Skeletal muscle tissue (tissue), 4 donors: ENCODE data around the gene TNIK. TPM values are rescaled to one million over a fixed set of nuclear protein-coding genes. Genes with fewer than 3 reads are reported as not detected.

Experiments
- H3K27ac ChIP-seq: one replicate; pipeline ENCODE4 v1.7.0; 2013; ENCODE audit warnings: mild to moderate bottlenecking, low read depth, low read length, inconsistent platforms
- H3K27me3 ChIP-seq, 3 donors: one replicate each; pipeline ENCODE4 v1.7.0; 2013; ENCODE audit warnings: low read length in 3 of 3; ENCODE audit not compliant: control insufficient read depth in 3 of 3, insufficient read depth in 3 of 3
- H3K36me3 ChIP-seq, 3 donors: one replicate each; pipeline ENCODE4 v1.7.0; 2013; ENCODE audit warnings: low read length in 3 of 3; ENCODE audit not compliant: control insufficient read depth in 3 of 3, insufficient read depth in 3 of 3
- H3K4me1 ChIP-seq, 3 donors: one replicate each; pipeline ENCODE4 v1.7.0; 2013; ENCODE audit warnings: low read length in 3 of 3, mild to moderate bottlenecking in 3 of 3; ENCODE audit not compliant: control insufficient read depth in 3 of 3, insufficient read depth in 3 of 3
- H3K4me3 ChIP-seq, 3 donors: one replicate each; pipeline ENCODE4 v1.7.0; 2013; ENCODE audit warnings: low read length in 3 of 3
- H3K9ac ChIP-seq, 3 donors: one replicate each; pipeline ENCODE4 v1.7.0; 2013; ENCODE audit warnings: low read length in 3 of 3, mild to moderate bottlenecking in 3 of 3, moderate library complexity in 2 of 3, low read depth in 1 of 3
- H3K9me3 ChIP-seq, 3 donors: one replicate each; pipeline ENCODE4 v1.7.0; 2013; ENCODE audit warnings: low read length in 3 of 3; ENCODE audit not compliant: control insufficient read depth in 3 of 3
- total RNA-seq: library from RNA; depleted of rRNA; stranded (reverse); fragments of >200 nt; gene quantifications from one replicate; pipeline ENCODE4 v1.2.3, GENCODE V29; 2014
- donor health status: Osteomylitis.

TNIK gene
- total RNA-seq, 1 donor from 2014 or later = 31.3 TPM

- Histone ChIP-seq H3K4me1 (peaks cover 18 to 31% (median 20%) of the 10 kb centered on the region in 3 donors), H3K9me3 (no peaks in the 10 kb centered on the region), H3K4me3 (no peak overlapping the region), H3K9ac (no peak overlapping the region), H3K27me3 (no peaks in the 10 kb centered on the region), H3K27ac (no peak overlapping the region), H3K36me3 (no peaks in the 10 kb centered on the region)
Measured at GRCh38 chr3:171398343-171398742, 61.9 kb downstream of the TNIK start.

- Histone ChIP-seq H3K27me3 (no peaks in the 10 kb centered on the region), H3K36me3 (no peaks in the 10 kb centered on the region), H3K9ac (no peak overlapping the region), H3K4me3 (no peak overlapping the region), H3K9me3 (no peaks in the 10 kb centered on the region), H3K27ac (no peak overlapping the region), H3K4me1 (peaks cover 29 to 33% (median 30%) of the 10 kb centered on the region in 3 donors)
Measured at GRCh38 chr3:171397089-171397488, 63.1 kb downstream of the TNIK start.

DNA sequence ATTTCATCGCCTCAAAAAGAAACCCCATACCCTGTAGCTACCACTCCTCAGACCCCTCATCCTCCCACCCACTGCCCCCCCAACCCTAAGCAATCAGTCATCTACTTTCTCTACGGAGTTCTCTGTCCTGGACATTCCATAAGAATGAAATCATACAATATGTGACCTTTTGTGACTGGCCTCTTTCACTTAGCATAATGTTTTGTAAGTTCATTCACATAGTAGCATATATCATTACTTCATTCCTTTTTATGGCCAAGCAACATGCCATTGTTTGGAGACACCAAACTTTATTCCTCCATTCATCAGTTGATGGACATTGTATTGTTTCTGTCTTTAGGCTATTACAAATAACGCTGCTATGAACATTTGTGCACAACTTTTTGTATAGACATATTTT lies 64.2 kb downstream of the TNIK start:
- H3K9ac ChIP-seq = no peak overlapping the region
- no peak overlapping the region for H3K27ac ChIP-seq
- peaks cover 25 to 31% (median 27%) of the 10 kb centered on the region in 3 donors for H3K4me1 ChIP-seq
- no peaks in the 10 kb centered on the region for H3K27me3 ChIP-seq
- no peaks in the 10 kb centered on the region for H3K9me3 ChIP-seq
- no peak overlapping the region for H3K4me3 ChIP-seq
- no peaks in the 10 kb centered on the region for H3K36me3 ChIP-seq

- Histone ChIP-seq H3K27me3 (no peaks in the 10 kb centered on the region), H3K4me3 (no peak overlapping the region), H3K27ac (no peak overlapping the region), H3K9me3 (no peaks in the 10 kb centered on the region), H3K36me3 (no peaks in the 10 kb centered on the region), H3K4me1 (peaks cover 16 to 22% (median 17%) of the 10 kb centered on the region in 3 donors), H3K9ac (no peak overlapping the region)
Measured at GRCh38 chr3:171393032-171393744, 67.0 kb downstream of the TNIK start.

- no peaks in the 10 kb centered on the region for H3K36me3 ChIP-seq
- peaks cover 12 to 14% (median 14%) of the 10 kb centered on the region in 3 donors for H3K4me1 ChIP-seq
- H3K27me3 ChIP-seq = no peaks in the 10 kb centered on the region
- H3K9me3 ChIP-seq = no peaks in the 10 kb centered on the region
- no peak overlapping the region for H3K9ac ChIP-seq
- H3K4me3 ChIP-seq = no peak overlapping the region
- H3K27ac ChIP-seq = no peak overlapping the region
Measured at GRCh38 chr3:171391432-171391831, 68.8 kb downstream of the TNIK start.

- H3K9me3 ChIP-seq = no peaks in the 10 kb centered on the region
- H3K27ac ChIP-seq = no peak overlapping the region
- H3K9ac ChIP-seq = no peak overlapping the region
- no peaks in the 10 kb centered on the region for H3K36me3 ChIP-seq
- H3K27me3 ChIP-seq = no peaks in the 10 kb centered on the region
- peaks cover 12 to 14% (median 14%) of the 10 kb centered on the region in 3 donors for H3K4me1 ChIP-seq
- no peak overlapping the region for H3K4me3 ChIP-seq
Measured at GRCh38 chr3:171390051-171390941, 69.9 kb downstream of the TNIK start.

DNA sequence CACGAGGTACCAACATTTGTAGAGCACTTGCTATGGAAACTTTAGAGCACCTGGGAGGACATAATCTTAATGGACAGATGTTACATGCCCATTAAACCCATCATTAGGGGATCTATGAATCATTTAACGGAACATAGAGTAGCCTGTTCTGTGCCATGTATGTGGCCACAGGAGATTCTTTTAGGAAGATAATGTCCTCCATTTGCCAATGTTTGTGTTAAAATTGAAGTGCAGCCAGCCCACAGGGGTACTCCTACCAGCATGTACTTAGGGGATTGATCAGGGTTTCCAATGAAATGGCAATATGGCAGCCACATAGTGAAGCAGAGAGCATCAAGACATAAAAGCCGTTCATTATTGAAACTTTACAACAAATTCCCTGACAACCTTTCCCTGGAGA lies 70.7 kb downstream of the TNIK start:
- H3K27ac ChIP-seq = no peak overlapping the region
- no peaks in the 10 kb centered on the region for H3K36me3 ChIP-seq
- no peak overlapping the region for H3K4me3 ChIP-seq
- H3K4me1 ChIP-seq = peaks cover 12 to 19% (median 18%) of the 10 kb centered on the region in 3 donors
- H3K27me3 ChIP-seq = no peaks in the 10 kb centered on the region
- no peaks in the 10 kb centered on the region for H3K9me3 ChIP-seq
- H3K9ac ChIP-seq = no peak overlapping the region

GRCh38 chr3:171388527-171388926 lies 71.7 kb downstream of the TNIK start:
- H3K9me3 ChIP-seq = no peaks in the 10 kb centered on the region
- H3K4me1 ChIP-seq = peaks cover 17 to 24% (median 18%) of the 10 kb centered on the region in 3 donors
- H3K36me3 ChIP-seq = no peaks in the 10 kb centered on the region
- H3K27me3 ChIP-seq = no peaks in the 10 kb centered on the region
- no peak overlapping the region for H3K27ac ChIP-seq
- H3K4me3 ChIP-seq = no peak overlapping the region
- H3K9ac ChIP-seq = no peak overlapping the region

GRCh38 chr3:171387062-171387461 lies 73.1 kb downstream of the TNIK start:
- Histone ChIP-seq H3K27me3 (no peaks in the 10 kb centered on the region), H3K9ac (no peak overlapping the region), H3K9me3 (no peaks in the 10 kb centered on the region), H3K36me3 (no peaks in the 10 kb centered on the region), H3K27ac (no peak overlapping the region), H3K4me1 (peaks cover 4 to 26% (median 12%) of the 10 kb centered on the region in 3 donors), H3K4me3 (no peak overlapping the region)

DNA sequence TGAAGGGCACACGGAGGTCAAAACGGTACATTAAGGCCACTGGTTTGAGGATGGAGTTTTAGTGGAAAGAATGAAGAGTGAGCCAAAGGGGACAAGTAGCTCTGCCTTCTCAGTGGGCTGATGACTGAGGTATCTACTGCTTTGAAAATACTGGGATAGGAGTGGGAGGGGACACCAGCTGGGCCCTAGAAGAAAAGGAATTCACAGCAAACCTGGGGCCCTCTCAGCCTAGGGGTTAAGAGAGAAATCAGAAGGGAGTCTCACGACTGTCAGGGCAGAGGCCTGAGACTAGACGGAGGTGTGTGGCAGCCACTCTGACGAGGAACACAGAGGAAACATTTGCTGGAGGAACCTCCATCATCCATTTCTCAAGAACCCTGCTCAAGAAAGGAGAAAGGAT lies 75.1 kb downstream of the TNIK start:
- Histone ChIP-seq H3K9me3 (no peaks in the 10 kb centered on the region), H3K9ac (no peak overlapping the region), H3K4me1 (peaks cover 13 to 39% (median 15%) of the 10 kb centered on the region in 3 donors), H3K36me3 (no peaks in the 10 kb centered on the region), H3K27ac (no peak overlapping the region), H3K27me3 (no peaks in the 10 kb centered on the region), H3K4me3 (no peak overlapping the region)
